ENCODE data around the gene THSD4. TPM values are rescaled to one million over a fixed set of nuclear protein-coding genes. Genes with fewer than 3 reads are reported as not detected.

Gene THSD4
- total RNA-seq, 1 donor from 2014 or later: 21.1 TPM

DNA sequence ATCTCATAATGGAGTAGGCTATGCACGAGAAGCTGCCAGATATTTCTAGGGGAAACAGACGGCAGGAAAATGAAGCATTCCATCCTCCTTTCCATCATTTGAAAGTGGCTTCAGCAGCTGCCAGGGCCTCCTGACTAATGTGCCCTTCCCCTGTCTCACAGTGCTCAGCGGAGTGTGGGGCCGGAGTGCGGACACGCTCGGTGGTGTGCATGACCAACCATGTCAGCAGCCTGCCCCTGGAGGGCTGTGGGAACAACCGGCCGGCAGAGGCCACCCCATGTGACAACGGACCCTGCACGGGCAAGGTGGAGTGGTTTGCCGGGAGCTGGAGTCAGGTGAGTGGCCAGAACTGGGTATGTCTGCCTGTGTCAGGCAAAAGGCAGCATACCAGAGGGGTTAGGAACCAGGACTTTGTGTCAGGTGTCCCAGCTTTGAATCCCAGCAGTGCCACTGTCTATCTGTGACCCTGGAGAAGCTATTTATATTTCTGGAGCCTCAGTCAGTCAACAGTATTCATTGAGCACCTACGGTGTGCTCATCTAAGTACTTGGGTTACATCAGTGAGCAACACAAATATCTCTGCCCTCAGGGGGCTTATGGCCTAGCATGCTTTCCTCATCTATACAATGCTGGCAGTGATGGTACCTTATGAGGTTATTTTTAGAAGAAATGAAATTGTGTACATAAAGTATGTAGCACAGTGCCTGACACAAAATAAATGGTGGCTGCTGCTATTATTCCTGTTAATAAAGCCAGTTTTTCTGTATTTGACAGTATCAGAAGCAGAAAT, 642.7 kb downstream of the THSD4 start:
- DNase-seq (ENCODE audit: low spot score): no peak
- intact Hi-C loops (cut with DNase I): no loop called here

GRCh38 chr15:71758711-71759110, 643.4 kb downstream of the THSD4 start:
- intact Hi-C loops (cut with DNase I): no loop called here
- no peak for DNase-seq (ENCODE audit: low spot score)
- no peak for ATAC-seq

More for the DNA sequence above, 642.7 kb downstream of the THSD4 start:
- no peak for ATAC-seq

- DNase-seq (ENCODE audit: low spot score) (no peak), ATAC-seq (no peak)
- intact Hi-C loops (cut with DNase I): no loop called here
These were observed 645.6 kb downstream of the THSD4 start for GRCh38 chr15:71760852-71761251.

DNA sequence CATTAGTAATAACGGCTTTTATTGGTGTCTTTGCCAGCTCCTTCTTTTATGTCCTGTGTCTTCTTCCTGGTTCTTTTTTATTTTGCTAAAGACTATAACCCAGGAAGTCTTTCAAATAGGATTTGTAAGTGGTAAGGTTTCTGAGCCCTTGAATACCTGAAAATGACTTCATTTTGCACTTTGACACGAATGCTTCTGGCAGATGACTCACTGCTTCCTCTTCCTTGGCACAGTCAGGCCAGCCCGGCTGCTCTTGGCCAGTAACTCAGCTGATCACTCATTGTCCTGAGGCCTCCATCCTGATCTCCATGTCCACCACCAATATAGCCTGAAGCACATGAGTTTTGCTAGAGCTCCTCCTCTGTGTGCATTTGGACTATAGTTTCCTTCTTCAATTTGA, 646.4 kb downstream of the THSD4 start:
- peak; percentile 79 for ATAC-seq
- DNase-seq (ENCODE audit: low spot score): no peak
- intact Hi-C loops (cut with DNase I): no loop called here

- intact Hi-C loops (cut with DNase I): no loop called here
- no peak for DNase-seq (ENCODE audit: low spot score)
- ATAC-seq: no peak
These were observed 652.9 kb downstream of the THSD4 start for GRCh38 chr15:71768184-71768583.

DNA sequence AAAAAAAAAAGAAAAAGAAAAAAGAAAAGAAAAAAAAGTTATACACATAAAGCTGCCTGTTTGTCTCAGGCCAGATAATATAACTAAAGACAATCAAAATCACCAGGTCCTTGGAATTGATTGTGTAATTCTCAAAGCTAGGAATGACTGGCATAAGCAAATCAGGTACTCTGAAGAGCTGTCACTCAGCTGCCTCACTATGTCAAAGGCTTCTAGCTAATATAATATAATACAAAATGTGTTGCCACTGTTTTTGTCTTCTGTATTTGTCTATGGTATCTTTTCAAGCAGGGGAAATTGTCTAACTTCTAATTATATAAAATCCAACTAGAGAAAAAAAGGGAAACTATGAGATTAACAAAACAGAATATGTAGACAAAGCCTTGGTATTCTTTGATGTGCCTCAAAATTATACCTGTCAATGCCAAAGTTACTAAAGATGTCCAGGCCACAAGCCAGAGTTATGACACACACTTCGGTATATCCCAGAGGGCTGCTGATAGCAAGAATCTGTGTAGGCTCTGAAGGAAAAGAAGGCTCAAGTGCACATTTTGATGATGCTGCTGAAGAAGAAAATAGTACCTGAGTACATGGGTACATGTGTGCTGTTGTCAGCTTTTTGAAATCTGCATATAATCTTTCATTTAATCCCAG, 658.1 kb downstream of the THSD4 start:
- ATAC-seq (no peak), DNase-seq (ENCODE audit: low spot score) (no peak)
- intact Hi-C loops (cut with DNase I): no loop called here

GRCh38 chr15:71775856-71776255, 660.6 kb downstream of the THSD4 start:
- DNase-seq (ENCODE audit: low spot score): no peak
- no peak for ATAC-seq
- intact Hi-C loops (cut with DNase I): no loop called here

GRCh38 chr15:71776304-71776703, 661.0 kb downstream of the THSD4 start:
- DNase-seq (ENCODE audit: low spot score): no peak
- intact Hi-C loops (cut with DNase I): no loop called here
- ATAC-seq: no peak

- DNase-seq (ENCODE audit: low spot score): no peak
- intact Hi-C loops (cut with DNase I): no loop called here
- peak; percentile 14 for ATAC-seq
These were observed 662.1 kb downstream of the THSD4 start for GRCh38 chr15:71777216-71777943.

- DNase-seq (ENCODE audit: low spot score) (no peak), ATAC-seq (no peak)
- intact Hi-C loops (cut with DNase I): no loop called here
These were observed 664.0 kb downstream of the THSD4 start for GRCh38 chr15:71779073-71779797.

- peak; percentile 68 for ATAC-seq
- intact Hi-C loops (cut with DNase I): no loop called here
- DNase-seq (ENCODE audit: low spot score): no peak
These were observed 665.1 kb downstream of the THSD4 start for GRCh38 chr15:71780115-71780976.

- intact Hi-C loops (cut with DNase I): no loop called here
- no peak for ATAC-seq
These were observed 666.1 kb downstream of the THSD4 start for GRCh38 chr15:71781179-71781964.

DNA sequence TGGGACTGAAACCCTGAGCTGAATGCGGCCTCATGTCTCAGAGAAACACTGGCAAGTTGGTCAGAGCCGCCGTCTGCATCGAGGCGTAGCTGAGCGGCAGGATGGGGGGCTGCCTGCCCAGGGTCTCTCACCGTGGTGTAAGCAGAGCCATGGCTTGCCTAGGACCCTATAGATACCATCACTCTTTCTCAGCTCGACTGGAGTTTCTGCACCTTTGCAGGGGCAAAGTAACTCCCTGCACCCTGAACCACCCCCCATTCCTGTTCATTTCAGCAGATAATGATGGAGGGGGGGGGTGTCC, 666.6 kb downstream of the THSD4 start:
- ATAC-seq: no peak
- intact Hi-C loops (cut with DNase I): no loop called here
- no peak for DNase-seq (ENCODE audit: low spot score)

More at GRCh38 chr15:71781179-71781964, 666.1 kb downstream of the THSD4 start:
- DNase-seq (ENCODE audit: low spot score): no peak

- intact Hi-C loops (cut with DNase I): no loop called here
- no peak for DNase-seq (ENCODE audit: low spot score)
- ATAC-seq: no peak
These were observed 667.3 kb downstream of the THSD4 start for GRCh38 chr15:71782422-71783165.

- intact Hi-C loops (cut with DNase I): no loop called here
- no peak for DNase-seq (ENCODE audit: low spot score)
- ATAC-seq: no peak
These were observed 669.4 kb downstream of the THSD4 start for GRCh38 chr15:71784719-71785118.

GRCh38 chr15:71785996-71786395, 670.7 kb downstream of the THSD4 start:
- ATAC-seq: no peak
- intact Hi-C loops (cut with DNase I): no loop called here
- no peak for DNase-seq (ENCODE audit: low spot score)

DNA sequence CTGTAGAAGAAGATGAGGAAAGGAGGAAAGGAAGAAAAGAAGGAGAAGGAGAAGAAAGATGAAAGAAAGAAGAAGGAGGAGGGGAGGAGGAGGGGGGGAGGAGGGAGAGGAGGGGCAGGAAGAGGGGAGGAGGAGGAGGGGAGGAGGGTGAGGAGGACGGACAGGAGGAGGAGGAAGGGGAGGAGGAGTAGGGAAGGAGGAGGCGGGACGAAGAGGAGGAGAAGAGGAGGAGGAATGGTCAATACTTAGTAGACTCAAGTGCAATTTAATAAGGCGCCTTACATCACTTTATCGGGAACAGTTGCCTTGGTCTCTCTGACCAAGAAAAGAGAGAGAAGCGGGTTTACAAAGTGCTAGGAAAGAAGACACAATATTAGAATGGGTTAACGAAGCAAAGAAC, 671.4 kb downstream of the THSD4 start:
- DNase-seq (ENCODE audit: low spot score) (no peak), ATAC-seq (no peak)
- intact Hi-C loops (cut with DNase I): no loop called here
